Activated T-helper 2 cell treated with anti-CD3 and anti-CD28 coated beads, Interferon-gamma antibody, Interleukin-2, Interleukin-4, amounts not matched to agents 10 μg/mL and 5 μg/mL and 100 μg/mL, durations not matched to agents 14 hours and 24 hours and 36 hours (primary cell): Measurements from ENCODE around the gene DLGAP4. TPM values are rescaled to one million over a fixed set of nuclear protein-coding genes. Genes with fewer than 3 reads are reported as not detected.

Experiments
- DNase-seq: peaks from one replicate; pipeline ENCODE4 v3.0.0; 2021; ENCODE audit warnings: low spot score
- H3K27ac Mint-ChIP-seq: one replicate; pipeline ENCODE4 v1.8.0; 2021; ENCODE audit warnings: mixed read lengths
- H3K27me3 Mint-ChIP-seq: one replicate; pipeline ENCODE4 v1.8.0; 2021; ENCODE audit warnings: low read depth, mixed read lengths
- H3K36me3 Mint-ChIP-seq: one replicate; pipeline ENCODE4 v1.8.0; 2021; ENCODE audit warnings: low read depth, mixed read lengths
- H3K4me1 Mint-ChIP-seq: one replicate; pipeline ENCODE4 v1.8.0; 2021; ENCODE audit warnings: low read depth, mixed read lengths
- H3K4me3 Mint-ChIP-seq: one replicate; pipeline ENCODE4 v1.8.0; 2021; ENCODE audit warnings: low read depth, mild to moderate bottlenecking, moderate library complexity, mixed read lengths
- H3K9me3 Mint-ChIP-seq: one replicate; pipeline ENCODE4 v1.8.0; 2021; ENCODE audit warnings: mixed read lengths
- intact Hi-C: fragments of 100-400 bp; cut with micrococcal nuclease; formaldehyde crosslinking; loops from one replicate; pipeline ENCODE4 v1.15.1; 2023
- total RNA-seq: library from RNA; stranded (reverse); gene quantifications from 2 replicates; pipeline ENCODE4 v1.2.3, GENCODE V29; 2022

Gene DLGAP4
- total RNA-seq, 1 donor from 2014 or later = 37.4 TPM

- Mint-ChIP-seq H3K9me3 (no peaks in the 10 kb centered on the region), H3K4me1 (no peaks in the 10 kb centered on the region), H3K27me3 (peaks cover 19% of the 10 kb centered on the region), H3K4me3 (no peak overlapping the region), H3K36me3 (no peaks in the 10 kb centered on the region), H3K27ac (no peak overlapping the region)
- DNase-seq = no peak
- intact Hi-C loops = no loop called here
Measured at GRCh38 chr20:36284751-36285150, 21.4 kb upstream of the DLGAP4 start.

- H3K4me3 Mint-ChIP-seq = no peak overlapping the region
- no peaks in the 10 kb centered on the region for H3K4me1 Mint-ChIP-seq
- H3K27ac Mint-ChIP-seq = no peak overlapping the region
- no peaks in the 10 kb centered on the region for H3K9me3 Mint-ChIP-seq
- DNase-seq = no peak
- H3K27me3 Mint-ChIP-seq = peaks cover 24% of the 10 kb centered on the region
- no peaks in the 10 kb centered on the region for H3K36me3 Mint-ChIP-seq
- intact Hi-C loops = no loop called here
Measured at GRCh38 chr20:36285746-36286447, 20.2 kb upstream of the DLGAP4 start.

- H3K27ac Mint-ChIP-seq = no peak overlapping the region
- H3K9me3 Mint-ChIP-seq = no peaks in the 10 kb centered on the region
- intact Hi-C loops = no loop called here
- DNase-seq = no peak
- H3K36me3 Mint-ChIP-seq = no peaks in the 10 kb centered on the region
- peaks cover 24% of the 10 kb centered on the region for H3K27me3 Mint-ChIP-seq
- H3K4me1 Mint-ChIP-seq = no peaks in the 10 kb centered on the region
- no peak overlapping the region for H3K4me3 Mint-ChIP-seq
Measured at GRCh38 chr20:36297656-36298055, 8.5 kb upstream of the DLGAP4 start.

GRCh38 chr20:36298061-36298460 lies 8.1 kb upstream of the DLGAP4 start:
- H3K27me3 Mint-ChIP-seq = peaks cover 26% of the 10 kb centered on the region
- DNase-seq = no peak

GRCh38 chr20:36298795-36299339 lies 7.3 kb upstream of the DLGAP4 start:
- H3K9me3 Mint-ChIP-seq = no peaks in the 10 kb centered on the region
- intact Hi-C loops = no loop called here
- H3K27me3 Mint-ChIP-seq = peaks cover 32% of the 10 kb centered on the region
- no peak for DNase-seq
- H3K4me3 Mint-ChIP-seq = no peak overlapping the region
- no peaks in the 10 kb centered on the region for H3K36me3 Mint-ChIP-seq
- no peaks in the 10 kb centered on the region for H3K4me1 Mint-ChIP-seq
- H3K27ac Mint-ChIP-seq = no peak overlapping the region

More at GRCh38 chr20:36298061-36298460, 8.1 kb upstream of the DLGAP4 start:
- Mint-ChIP-seq H3K27ac (no peak overlapping the region), H3K4me3 (no peak overlapping the region), H3K9me3 (no peaks in the 10 kb centered on the region), H3K36me3 (no peaks in the 10 kb centered on the region), H3K4me1 (no peaks in the 10 kb centered on the region)
- intact Hi-C loops = no loop called here

- no peaks in the 10 kb centered on the region for H3K4me1 Mint-ChIP-seq
- DNase-seq = no peak
Measured at GRCh38 chr20:36299459-36299858, 6.7 kb upstream of the DLGAP4 start.

GRCh38 chr20:36301359-36302119 lies 4.6 kb upstream of the DLGAP4 start:
- H3K36me3 Mint-ChIP-seq = no peaks in the 10 kb centered on the region
- no peak overlapping the region for H3K27ac Mint-ChIP-seq
- DNase-seq = no peak
- intact Hi-C loops = no loop called here
- peaks cover 45% of the 10 kb centered on the region for H3K27me3 Mint-ChIP-seq
- H3K9me3 Mint-ChIP-seq = no peaks in the 10 kb centered on the region
- no peak overlapping the region for H3K4me3 Mint-ChIP-seq
- no peaks in the 10 kb centered on the region for H3K4me1 Mint-ChIP-seq

More at GRCh38 chr20:36299459-36299858, 6.7 kb upstream of the DLGAP4 start:
- Mint-ChIP-seq H3K27me3 (peaks cover 36% of the 10 kb centered on the region), H3K27ac (no peak overlapping the region), H3K36me3 (no peaks in the 10 kb centered on the region), H3K9me3 (no peaks in the 10 kb centered on the region), H3K4me3 (no peak overlapping the region)
- intact Hi-C loops = no loop called here

GRCh38 chr20:36303020-36303595 lies 3.0 kb upstream of the DLGAP4 start:
- Mint-ChIP-seq H3K27ac (no peak overlapping the region), H3K4me3 (no peak overlapping the region), H3K4me1 (no peaks in the 10 kb centered on the region), H3K36me3 (no peaks in the 10 kb centered on the region), H3K27me3 (peaks cover 53% of the 10 kb centered on the region), H3K9me3 (no peaks in the 10 kb centered on the region)
- no peak for DNase-seq
- intact Hi-C loops = no loop called here

GRCh38 chr20:36303831-36304230 lies 2.3 kb upstream of the DLGAP4 start:
- Mint-ChIP-seq H3K36me3 (no peaks in the 10 kb centered on the region), H3K4me3 (no peak overlapping the region), H3K9me3 (no peaks in the 10 kb centered on the region), H3K27ac (no peak overlapping the region), H3K27me3 (peaks cover 59% of the 10 kb centered on the region), H3K4me1 (no peaks in the 10 kb centered on the region)
- intact Hi-C loops = no loop called here
- DNase-seq = no peak

GRCh38 chr20:36304786-36305495 lies 1.2 kb upstream of the DLGAP4 start:
- no peaks in the 10 kb centered on the region for H3K9me3 Mint-ChIP-seq
- H3K27ac Mint-ChIP-seq = no peak overlapping the region
- no peaks in the 10 kb centered on the region for H3K36me3 Mint-ChIP-seq
- H3K27me3 Mint-ChIP-seq = peaks cover 67% of the 10 kb centered on the region
- intact Hi-C loops = no loop called here
- H3K4me1 Mint-ChIP-seq = no peaks in the 10 kb centered on the region
- no peak overlapping the region for H3K4me3 Mint-ChIP-seq
- DNase-seq = no peak

GRCh38 chr20:36306553-36307411 lies 643 bp downstream of the DLGAP4 start:
- H3K36me3 Mint-ChIP-seq = no peaks in the 10 kb centered on the region
- no peak overlapping the region for H3K4me3 Mint-ChIP-seq
- H3K4me1 Mint-ChIP-seq = no peaks in the 10 kb centered on the region
- no peak for DNase-seq
- H3K27ac Mint-ChIP-seq = no peak overlapping the region
- intact Hi-C loops = no loop called here
- no peaks in the 10 kb centered on the region for H3K9me3 Mint-ChIP-seq
- peaks cover 61% of the 10 kb centered on the region for H3K27me3 Mint-ChIP-seq
